Measurements from ENCODE around the gene KRTAP19-7.

Gene KRTAP19-7

DNA sequence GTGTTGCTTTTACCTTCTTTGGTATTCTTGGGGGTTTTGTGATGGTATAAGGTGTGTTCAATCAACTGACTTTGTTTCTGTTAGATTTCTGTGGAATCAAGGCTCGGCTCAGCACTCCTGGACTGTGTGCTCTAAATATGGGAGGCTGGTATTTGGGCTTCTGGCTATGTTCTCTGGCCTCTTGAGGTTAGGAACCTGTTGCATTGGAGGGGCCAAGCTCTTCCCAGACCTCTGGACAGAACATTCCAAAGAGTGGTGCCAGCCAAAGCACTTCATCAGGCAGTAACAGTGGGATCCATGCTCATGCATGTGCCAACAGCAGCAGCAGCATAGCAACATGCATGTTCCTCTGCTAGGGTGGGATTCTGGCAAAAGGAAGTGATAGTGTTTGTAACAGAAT lies 8.3 kb downstream of the KRTAP19-7 start:
- Mint-ChIP-seq H3K27me3 (ENCODE audit: low read depth) (no peaks in the 10 kb centered on the region), H3K27ac (no peak overlapping the region), H3K4me1 (ENCODE audit: low read depth) (no peaks in the 10 kb centered on the region), H3K9me3 (peaks cover 13% of the 10 kb centered on the region), H3K4me3 (no peak overlapping the region), H3K36me3 (ENCODE audit: low read depth) (no peaks in the 10 kb centered on the region)

GRCh38 chr21:30541764-30542163 lies 19.4 kb downstream of the KRTAP19-7 start, which contains the start of gene KRTAP19-6:
Gene KRTAP19-6 (minus strand): TSS chr21:30541864. CDS start chr21:30541833, 31 bp downstream.
- H3K27me3 Mint-ChIP-seq (ENCODE audit: low read depth) = no peaks in the 10 kb centered on the region
- no peaks in the 10 kb centered on the region for H3K9me3 Mint-ChIP-seq
- H3K27ac Mint-ChIP-seq = no peak within 1 kb of the TSS
- no peaks in the 10 kb centered on the region for H3K36me3 Mint-ChIP-seq (ENCODE audit: low read depth)
- H3K4me1 Mint-ChIP-seq (ENCODE audit: low read depth) = no peaks in the 10 kb centered on the region
- no peak within 1 kb of the TSS for H3K4me3 Mint-ChIP-seq

DNA sequence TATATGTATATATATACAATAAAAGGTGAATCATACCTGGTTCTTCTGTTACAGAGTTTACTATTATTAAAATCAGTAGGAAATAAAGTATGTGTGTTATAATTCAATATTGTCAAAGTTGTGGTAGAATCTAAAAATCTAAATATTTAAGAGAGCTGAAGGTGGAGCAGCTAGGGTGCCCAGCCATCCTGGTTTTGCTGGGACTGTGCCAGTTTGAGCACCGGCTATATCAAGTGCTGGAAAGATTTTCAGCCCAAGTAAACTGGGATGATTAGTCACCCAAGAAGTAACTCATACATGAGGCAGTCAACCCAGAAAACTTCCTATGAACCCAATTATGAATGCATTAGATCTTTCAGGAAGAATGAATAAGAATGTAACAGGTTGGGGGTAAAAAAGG lies 42.2 kb downstream of the KRTAP19-7 start:
- H3K9me3 Mint-ChIP-seq = no peaks in the 10 kb centered on the region
- no peak overlapping the region for H3K4me3 Mint-ChIP-seq
- H3K36me3 Mint-ChIP-seq (ENCODE audit: low read depth) = no peaks in the 10 kb centered on the region
- no peak overlapping the region for H3K27ac Mint-ChIP-seq
- no peaks in the 10 kb centered on the region for H3K27me3 Mint-ChIP-seq (ENCODE audit: low read depth)
- H3K4me1 Mint-ChIP-seq (ENCODE audit: low read depth) = no peaks in the 10 kb centered on the region

- Mint-ChIP-seq H3K27ac (no peak overlapping the region), H3K9me3 (no peaks in the 10 kb centered on the region), H3K4me1 (ENCODE audit: low read depth) (no peaks in the 10 kb centered on the region), H3K27me3 (ENCODE audit: low read depth) (no peaks in the 10 kb centered on the region), H3K4me3 (no peak overlapping the region), H3K36me3 (ENCODE audit: low read depth) (no peaks in the 10 kb centered on the region)
These were observed 45.4 kb downstream of the KRTAP19-7 start for GRCh38 chr21:30515681-30516080.
